Activated gamma-delta T cell (primary cell): Measurements from ENCODE around the gene ZNF410.
"Not testable (repeated sequence)": the region's sequence is repeated elsewhere in the genome, so short reads cannot be mapped to it uniquely, and the experiment has no call there.

Experiments used
- DNase-seq: peaks from one replicate; lab custom pipeline; 2025; lab: John Stamatoyannopoulos, UW

Gene ZNF410

DNA sequence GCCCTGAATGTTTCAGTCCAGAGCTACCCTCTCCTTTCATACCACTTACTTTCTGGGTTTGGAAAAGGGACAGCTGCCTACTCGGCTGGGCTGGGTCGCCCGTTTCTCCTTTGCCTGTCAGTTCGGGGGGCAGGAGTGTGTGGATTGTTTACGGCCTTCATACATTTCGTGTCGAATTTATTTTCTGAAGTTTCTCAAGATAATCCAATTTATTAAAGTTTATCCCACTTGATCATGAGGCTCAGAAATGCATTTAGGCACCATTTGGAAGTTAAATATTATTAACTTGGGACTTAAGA, 608 bp downstream of the ZNF410 start:
- DNase-seq = no peak

- DNase-seq = no peak
Measured at GRCh38 chr14:73887694-73888459, 1.2 kb downstream of the ZNF410 start.

DNA sequence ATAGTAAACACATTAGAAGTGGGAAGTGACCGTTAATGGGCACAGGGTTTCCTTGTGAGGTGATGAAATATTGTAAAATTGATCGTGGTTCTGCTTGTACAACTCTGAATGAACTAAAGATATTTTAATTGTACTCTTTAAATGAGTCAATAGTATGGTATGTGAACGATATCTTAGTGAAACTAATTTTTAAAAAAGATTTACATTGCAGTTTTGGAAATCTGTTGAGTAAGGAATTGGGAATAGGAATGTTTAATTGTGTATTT, 1.7 kb downstream of the ZNF410 start:
- no peak for DNase-seq

- DNase-seq = no peak
Measured at GRCh38 chr14:73888971-73889370, 2.3 kb downstream of the ZNF410 start.

GRCh38 chr14:73889376-73889775, 2.7 kb downstream of the ZNF410 start:
- no peak for DNase-seq

DNA sequence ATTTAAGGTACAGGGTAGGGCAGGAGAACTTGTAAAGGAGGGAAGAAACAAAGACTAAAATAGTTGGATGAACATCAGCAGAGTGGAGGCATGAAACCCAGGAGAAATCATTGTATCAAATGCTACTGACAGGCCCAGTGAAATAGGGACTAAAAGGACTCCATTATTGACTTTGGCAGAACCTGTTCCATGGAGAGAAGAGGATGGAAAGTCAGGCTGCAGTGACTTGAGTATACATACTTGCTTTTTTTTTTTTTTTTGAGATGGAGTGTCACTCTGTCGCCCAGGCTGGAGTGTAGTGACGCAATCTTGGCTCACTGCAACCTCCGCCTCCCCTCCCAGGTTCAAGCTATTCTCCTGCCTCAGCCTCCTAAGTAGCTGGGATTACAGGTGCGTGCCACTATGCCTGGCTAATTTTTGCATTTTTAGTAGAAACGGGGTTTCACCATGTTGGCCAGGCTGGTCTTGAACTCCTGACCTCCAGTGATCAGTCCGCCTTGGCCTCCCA, 7.6 kb downstream of the ZNF410 start:
- DNase-seq = not testable (repeated sequence)

DNA sequence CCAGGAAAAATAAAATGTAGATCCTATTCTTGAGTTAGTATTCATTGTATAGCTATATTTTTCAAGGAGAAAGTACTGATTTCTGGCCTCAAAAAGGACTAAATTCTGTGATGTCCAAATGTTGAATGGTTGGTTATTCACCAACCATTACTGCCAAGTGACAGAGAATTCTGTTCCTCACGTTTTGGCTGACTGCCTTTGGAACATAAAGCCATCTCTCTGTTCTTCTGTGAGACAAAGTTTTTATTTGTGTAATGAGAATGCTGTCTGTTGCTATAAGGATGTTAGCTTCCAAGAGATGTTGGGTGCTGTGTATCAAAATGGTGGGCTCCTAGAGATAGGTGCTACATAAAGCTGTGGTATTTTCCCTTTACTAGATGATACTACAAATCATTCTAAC, 9.3 kb downstream of the ZNF410 start:
- DNase-seq = no peak

DNA sequence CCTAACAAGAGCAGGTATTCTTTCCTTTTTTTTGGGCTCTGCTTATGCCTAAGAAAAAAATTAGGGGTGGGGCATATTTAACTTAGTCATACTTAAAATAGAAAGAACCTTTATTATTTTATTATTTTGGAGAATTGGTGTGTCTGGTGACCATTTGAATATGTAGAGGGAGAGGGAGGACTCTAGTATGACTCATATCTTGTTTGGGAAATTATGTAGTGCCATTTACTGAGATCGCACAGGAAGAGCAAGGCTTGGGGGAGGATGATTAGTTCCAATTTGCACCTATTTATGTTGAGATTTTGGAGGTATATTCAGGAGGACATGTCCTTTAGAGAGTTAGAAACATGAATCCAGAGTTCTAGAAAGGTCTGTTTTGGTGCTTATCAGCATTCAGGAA, 9.9 kb downstream of the ZNF410 start:
- no peak for DNase-seq

DNA sequence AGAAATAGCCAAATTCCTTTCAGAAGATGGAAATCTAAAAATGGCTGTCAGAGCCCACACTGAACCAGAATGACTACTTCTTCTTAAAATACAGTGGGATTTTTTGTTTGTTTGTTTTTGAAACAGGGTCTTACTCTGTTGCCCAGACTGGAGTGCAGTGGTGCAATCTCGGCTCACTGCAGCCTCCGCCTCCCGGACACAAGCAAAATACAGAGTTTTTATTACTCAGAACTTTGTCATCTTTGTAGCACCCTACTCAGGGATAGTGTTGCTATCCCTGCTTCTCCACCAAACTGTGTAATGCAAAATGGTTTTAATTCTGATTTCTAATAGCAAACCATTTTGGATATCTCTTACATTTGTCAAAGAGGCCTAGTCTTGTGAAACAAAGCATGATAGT, 16.4 kb downstream of the ZNF410 start:
- no peak for DNase-seq

- no peak for DNase-seq
Measured at GRCh38 chr14:73909681-73910080, 23.0 kb downstream of the ZNF410 start.

GRCh38 chr14:73913256-73913655, 26.6 kb downstream of the ZNF410 start:
- DNase-seq = no peak

- DNase-seq = no peak
Measured at GRCh38 chr14:73916324-73916723, 29.7 kb downstream of the ZNF410 start.

DNA sequence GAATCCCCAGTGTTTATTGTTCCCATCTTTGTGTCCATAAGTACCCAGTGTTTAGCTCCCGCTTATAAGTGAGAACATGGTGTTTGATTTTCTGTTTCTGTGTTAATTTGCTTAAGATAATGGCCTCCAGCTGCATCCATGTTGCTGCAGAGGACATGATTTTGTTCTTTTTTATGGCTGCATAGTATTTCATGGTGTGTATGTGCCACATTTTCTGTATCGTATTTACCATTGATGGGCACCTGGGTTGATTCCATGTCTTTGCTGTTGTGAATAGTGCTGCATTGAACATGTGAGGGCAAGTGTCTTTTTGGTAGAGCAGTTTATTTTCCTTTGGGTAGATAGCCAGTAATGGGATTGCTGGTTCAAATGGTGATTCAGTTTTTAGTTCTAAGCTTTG, 32.8 kb downstream of the ZNF410 start:
- not testable (repeated sequence) for DNase-seq

DNA sequence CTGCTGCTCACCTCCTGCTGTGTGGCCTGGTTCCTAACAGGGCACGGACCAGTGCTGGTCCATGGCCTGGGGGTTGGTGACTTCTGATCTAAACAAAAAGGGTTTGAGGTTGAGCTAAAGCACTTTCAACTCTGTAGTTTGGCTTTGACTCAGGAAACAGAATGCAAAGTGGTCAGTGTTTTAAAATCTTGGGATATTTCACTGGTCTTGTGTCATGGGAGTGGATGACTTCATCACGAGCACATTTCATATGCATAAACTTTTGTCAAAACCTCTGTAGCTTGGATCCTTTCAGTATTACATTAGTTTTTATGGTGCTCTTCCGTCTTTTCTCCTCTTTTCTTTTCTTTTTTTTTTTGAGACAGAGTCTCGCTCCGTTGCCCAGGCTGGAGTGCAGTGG, 37.7 kb downstream of the ZNF410 start:
- no peak for DNase-seq

DNA sequence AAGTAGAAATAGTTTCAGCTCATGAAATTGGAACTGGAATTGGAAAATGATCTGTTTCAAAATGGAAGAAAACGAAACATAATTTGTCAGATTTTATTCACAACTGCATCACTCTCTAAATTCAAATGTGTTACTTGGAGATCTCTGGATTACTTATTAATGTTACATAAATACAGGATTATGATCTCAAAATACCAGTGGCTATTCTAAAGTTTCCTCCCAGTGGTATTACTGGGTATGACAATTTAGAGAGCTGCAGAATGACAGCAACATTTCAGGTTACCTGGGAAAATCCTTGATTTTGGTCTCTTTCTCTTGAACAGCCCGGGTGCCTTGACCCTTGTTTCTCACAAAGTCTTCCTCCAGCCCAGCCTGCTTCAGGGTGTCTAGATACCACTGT, 49.0 kb downstream of the ZNF410 start:
- no peak for DNase-seq

- no peak for DNase-seq
Measured at GRCh38 chr14:73936548-73936947, 49.9 kb downstream of the ZNF410 start.

GRCh38 chr14:73937012-73937411, 50.4 kb downstream of the ZNF410 start:
- DNase-seq = no peak

GRCh38 chr14:73942180-73942579, 55.5 kb downstream of the ZNF410 start:
- DNase-seq = no peak

DNA sequence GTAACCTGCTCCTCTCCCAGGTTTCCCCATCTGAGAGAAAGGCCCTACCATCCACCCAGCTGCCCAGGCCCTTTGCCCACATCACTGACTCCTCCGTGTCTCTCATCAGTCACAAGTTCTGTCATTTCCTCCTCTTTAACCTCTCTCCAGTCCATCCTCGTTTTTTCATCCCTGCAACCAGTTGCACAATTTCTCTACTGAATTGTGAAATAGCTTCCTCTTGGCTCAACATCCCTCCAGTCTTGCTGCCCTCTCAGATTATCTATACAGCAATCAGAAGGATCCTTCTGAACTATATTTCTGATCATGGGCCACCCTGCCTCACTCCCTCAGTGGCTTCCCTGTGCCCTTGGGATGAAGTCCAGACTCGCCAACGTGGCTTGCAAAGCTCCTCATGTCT, 56.4 kb downstream of the ZNF410 start:
- DNase-seq = no peak

DNA sequence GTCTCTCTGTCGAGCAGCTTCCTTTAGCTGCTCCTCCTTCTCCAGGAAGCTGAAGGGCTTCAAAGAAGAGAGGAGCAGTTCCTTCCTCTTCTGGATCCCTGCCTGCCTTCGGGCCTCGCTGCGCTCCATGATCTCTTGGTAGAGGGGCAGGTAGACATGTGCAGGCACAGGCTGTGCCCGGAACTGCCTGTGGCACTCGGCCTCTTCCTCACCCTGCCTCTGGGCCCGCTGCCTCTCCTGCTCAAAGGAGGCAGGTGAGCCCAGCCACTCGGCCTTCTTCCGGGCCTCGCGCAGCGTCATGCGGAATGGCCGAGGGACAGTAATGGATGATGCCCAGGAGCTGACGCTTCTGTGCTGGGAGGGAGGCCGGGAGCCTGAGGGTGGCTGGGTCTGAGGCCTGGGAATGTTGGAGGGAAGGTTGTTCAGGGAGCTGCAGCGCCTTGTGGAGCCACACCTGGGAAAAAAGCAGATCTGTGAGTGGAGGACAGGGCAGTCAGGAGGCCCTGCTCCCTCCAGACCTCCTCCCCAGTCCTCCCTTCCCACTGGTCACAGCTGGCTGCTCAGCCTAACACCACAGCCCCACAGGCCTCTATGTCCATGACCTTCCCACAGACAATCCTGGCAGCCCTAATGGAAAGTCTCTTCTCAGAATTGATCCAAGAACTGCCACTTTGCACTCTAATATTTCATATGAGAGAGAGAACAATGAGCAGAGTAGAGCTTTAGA, 57.9 kb downstream of the ZNF410 start:
- DNase-seq = no peak

GRCh38 chr14:73945159-73945670, 58.6 kb downstream of the ZNF410 start:
- no peak for DNase-seq

GRCh38 chr14:73949752-73950734, 63.4 kb downstream of the ZNF410 start, which contains the start of the genes COQ6 and FAM161B:
COQ6 (plus strand) TSS chr14:73950302; CDS start chr14:73950333, 31 bp downstream.
FAM161B (minus strand) TSS chr14:73950094; CDS start chr14:73950026, 68 bp downstream.
- peak; percentile 83 for DNase-seq
